GM13977 (cell line): ENCODE results near the gene CFAP90.
A peak's percentile ranks its signal among the peaks of the same experiment; 100 is the strongest.

Experiments
- DNase-seq: peaks from one replicate; pipeline ENCODE4 v3.0.0; 2012; ENCODE audit warnings: low spot score
- in situ Hi-C: fragments of 300-500 bp; cut with MboI; formaldehyde crosslinking; loops from one replicate; pipeline ENCODE4 v1.12.0; 2022; ENCODE audit warnings: low sequenced_read_pairs, low pct_unique_long_range_greater_than_20kb, mixed read lengths, inconsistent platforms; ENCODE audit not compliant: unreplicated experiment
- TF ChIP-seq, protein P1 (sequence below): IDR thresholded peaks from 2 replicates; pipeline ENCODE4 v1.5.1; 2012; ENCODE audit warnings: mild to moderate bottlenecking, control low read depth; ENCODE audit not compliant: insufficient read depth; ENCODE audit errors: extremely low read depth, missing control alignments

Gene CFAP90

DNA sequence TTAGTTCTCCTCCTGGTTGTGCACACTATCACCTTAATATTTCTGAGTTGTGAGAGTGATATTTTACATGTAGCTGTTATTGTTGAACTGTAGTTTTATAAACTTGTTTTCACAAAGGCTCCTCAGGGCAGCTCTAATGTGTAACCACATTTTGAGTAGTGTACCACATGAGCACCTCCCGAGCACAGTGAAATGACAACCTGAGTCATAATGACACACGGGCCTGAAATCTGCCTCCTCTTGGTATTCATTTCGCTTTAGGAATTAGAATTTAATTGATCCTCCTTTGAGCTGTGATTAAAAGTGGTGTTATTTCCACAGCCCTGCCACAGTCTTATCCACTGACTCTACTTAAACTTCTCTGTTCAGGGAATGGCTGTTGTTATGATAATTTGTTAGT lies 25.9 kb upstream of the CFAP90 start:
- in situ Hi-C loops, result no loop called here
- TF ChIP-seq, protein P1, sequence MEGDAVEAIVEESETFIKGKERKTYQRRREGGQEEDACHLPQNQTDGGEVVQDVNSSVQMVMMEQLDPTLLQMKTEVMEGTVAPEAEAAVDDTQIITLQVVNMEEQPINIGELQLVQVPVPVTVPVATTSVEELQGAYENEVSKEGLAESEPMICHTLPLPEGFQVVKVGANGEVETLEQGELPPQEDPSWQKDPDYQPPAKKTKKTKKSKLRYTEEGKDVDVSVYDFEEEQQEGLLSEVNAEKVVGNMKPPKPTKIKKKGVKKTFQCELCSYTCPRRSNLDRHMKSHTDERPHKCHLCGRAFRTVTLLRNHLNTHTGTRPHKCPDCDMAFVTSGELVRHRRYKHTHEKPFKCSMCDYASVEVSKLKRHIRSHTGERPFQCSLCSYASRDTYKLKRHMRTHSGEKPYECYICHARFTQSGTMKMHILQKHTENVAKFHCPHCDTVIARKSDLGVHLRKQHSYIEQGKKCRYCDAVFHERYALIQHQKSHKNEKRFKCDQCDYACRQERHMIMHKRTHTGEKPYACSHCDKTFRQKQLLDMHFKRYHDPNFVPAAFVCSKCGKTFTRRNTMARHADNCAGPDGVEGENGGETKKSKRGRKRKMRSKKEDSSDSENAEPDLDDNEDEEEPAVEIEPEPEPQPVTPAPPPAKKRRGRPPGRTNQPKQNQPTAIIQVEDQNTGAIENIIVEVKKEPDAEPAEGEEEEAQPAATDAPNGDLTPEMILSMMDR, result no peak
- peak; percentile 15 for DNase-seq

DNA sequence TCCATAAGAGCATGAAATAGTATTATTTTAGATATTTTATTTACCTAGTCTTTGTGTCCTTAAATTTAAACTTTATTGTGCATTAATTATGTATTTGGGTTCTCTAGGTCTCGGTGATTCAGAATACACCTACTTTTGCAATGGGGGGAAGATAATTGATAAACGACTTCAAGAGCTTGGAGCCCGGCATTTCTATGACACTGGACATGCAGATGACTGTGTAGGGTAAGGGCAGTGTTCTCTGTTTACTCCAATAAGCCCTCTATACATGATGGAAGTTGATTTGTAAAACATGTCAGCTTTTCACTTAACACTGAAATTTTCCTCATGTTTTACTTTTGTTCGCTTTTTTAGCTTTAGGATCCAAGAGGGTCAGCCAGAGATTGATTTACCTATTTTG lies 24.2 kb upstream of the CFAP90 start:
- TF ChIP-seq, protein P1, result no peak
- in situ Hi-C loops, result no loop called here
- DNase-seq, result no peak

DNA sequence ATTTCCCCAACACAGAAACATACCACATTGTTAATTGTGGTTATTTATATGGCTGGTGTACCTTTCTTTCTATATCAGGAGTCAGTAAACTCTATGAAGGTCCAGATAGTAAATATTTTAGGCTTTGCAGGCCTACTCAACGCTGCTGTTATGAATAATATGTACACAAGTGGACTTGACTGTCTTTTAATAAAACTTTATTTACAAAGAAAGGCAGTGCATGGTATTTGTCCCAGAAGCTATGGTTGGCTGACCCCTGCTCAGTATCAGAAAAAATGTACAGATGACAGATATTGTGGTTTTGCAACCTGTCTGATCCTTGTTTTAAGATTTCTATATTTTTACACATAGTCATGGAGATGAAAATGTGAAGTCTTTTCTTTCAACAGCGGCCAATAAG lies 23.7 kb upstream of the CFAP90 start:
- DNase-seq, result no peak
- in situ Hi-C loops, result no loop called here
- TF ChIP-seq, protein P1, result no peak

DNA sequence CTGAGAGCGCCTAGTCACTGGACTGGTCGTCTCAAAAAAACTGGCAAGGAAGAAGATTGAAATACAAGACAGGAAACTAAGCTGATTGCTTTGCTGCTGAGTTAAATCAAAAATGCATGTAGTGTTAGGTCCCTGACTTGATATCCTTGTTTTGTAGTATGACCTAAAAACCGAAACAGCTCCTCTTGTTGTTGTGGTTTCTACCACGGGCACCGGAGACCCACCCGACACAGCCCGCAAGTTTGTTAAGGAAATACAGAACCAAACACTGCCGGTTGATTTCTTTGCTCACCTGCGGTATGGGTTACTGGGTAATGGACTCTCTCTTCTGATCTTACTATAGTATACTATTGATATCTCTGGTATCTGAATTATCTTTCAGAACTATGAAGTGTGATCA lies 22.3 kb upstream of the CFAP90 start:
- no peak for DNase-seq
- TF ChIP-seq, protein P1, result no peak
- in situ Hi-C loops, result no loop called here

DNA sequence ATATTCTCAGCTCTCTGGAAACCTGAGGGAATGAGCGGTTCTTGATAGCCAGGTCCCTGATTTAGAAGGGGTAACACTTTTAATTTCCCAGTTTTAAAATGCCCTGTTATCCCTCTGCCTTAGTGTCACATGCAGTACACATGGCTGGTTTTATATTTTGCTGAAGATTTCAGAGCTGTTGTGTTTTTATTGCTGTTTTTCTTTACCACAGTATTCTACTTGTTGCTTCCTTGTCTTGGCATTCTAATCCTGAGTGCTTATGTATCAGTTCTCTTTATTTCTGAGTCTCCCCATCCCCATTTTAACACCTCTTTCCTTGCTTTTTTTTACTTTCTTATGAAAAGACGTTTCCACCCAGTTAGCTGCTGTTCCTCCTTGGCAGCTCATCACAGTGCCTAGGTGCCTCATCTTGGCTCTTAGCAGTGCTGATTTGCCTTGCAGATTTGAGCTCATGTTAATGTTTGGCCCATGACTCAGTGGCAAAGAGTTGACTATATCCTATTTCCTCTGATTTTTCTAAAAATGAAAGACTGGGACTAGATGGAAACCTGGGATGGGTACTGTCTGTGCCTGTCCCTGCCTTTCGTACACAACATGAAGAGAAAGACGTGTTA lies 21.7 kb upstream of the CFAP90 start:
- in situ Hi-C loops, result no loop called here
- no peak for DNase-seq
- TF ChIP-seq, protein P1, result no peak

DNA sequence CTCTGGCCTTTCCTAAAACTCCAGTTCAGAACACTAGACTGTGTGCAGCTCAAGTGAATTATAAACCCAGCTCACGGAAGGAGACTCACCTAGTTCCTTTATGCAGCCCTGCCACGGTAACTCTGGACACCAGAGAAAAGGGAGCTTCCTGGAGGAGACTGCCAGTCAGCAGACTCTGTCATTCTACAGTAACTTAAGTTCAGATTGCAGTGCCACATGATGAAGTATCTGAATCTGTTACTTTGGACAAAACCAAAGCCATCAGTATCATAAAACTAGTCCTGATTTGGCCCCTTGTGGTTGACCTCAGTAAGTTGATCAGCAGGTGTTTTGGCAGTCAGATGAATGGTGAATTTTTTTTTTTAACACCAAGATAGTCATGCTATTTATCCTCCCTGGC lies 20.7 kb upstream of the CFAP90 start:
- TF ChIP-seq, protein P1, result no peak
- peak; percentile 14 for DNase-seq
- in situ Hi-C loops, result no loop called here

DNA sequence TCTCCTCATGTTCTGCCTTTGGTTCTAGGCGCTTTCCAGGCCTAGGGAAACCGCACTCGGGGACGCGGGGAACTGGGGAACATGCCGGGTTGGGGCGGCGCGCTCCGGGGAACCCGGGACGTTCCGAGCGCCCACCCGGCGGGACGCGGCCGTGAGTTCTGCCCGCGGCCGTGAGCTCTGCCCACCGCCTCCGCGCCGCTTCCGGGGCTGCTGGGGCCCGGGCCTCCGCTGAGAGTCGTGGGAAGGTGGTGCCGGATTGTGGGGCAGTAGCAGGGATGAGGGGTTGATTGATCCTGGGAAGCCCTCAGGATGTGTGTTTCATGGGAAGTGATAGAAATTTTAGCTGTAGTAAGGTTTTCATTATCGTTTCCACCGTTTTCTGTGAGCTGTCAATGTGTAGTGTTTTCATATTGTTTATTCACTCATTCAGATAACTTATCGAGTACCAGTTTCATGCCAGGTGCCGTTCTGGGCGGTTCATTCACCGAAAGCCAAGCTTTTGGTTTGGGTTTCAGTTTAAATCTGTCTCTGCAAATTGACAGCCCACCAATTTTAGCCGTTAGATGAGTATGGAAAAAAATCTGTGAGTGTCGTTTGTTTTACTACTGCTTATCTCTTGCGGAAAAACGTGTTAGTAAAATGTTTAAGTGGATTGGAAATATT lies 18.7 kb upstream of the CFAP90 start:
- TF ChIP-seq, protein P1, result no peak
- DNase-seq, result peak; percentile 31
- in situ Hi-C loops, result no loop called here
